Hematopoietic multipotent progenitor cell treated with erythropoietin and hydrocortisone succinate and interleukin-3 and kit ligand, for 6 days (in vitro differentiated cells): ENCODE data around the gene GALNT16.
"Not testable (repeated sequence)": the region's sequence is repeated elsewhere in the genome, so short reads cannot be mapped to it uniquely, and the experiment has no call there.

Source experiments
- DNase-seq: peaks from one replicate; pipeline ENCODE4 v3.0.0-alpha.2; 2015

GALNT16 gene

GRCh38 chr14:69259527-69260189 is at the start of gene GALNT16:
GALNT16 (plus strand) TSS chr14:69260158; CDS start chr14:69260291, 133 bp downstream.
- peak; percentile 18 for DNase-seq

DNA sequence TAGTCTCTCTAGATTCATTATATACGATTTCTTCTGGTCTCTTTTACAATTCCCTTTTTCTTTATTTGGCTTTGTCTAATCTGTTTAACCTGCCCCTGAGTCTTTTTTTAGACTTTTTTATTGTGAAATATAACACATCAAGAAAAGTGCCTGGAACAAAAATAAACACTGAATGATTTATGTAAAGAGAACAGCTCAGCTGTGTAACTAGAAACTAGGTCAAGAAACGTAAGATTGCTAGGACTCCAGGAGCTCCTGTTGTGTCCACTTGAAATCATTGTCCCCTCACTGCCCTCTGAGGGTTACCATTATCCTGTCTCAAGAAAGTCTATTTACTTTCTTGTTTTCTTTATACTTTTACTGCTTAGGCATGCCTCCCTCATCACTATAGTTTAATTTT is 45.6 kb upstream of the GALNT16 start:
- DNase-seq: no peak

DNA sequence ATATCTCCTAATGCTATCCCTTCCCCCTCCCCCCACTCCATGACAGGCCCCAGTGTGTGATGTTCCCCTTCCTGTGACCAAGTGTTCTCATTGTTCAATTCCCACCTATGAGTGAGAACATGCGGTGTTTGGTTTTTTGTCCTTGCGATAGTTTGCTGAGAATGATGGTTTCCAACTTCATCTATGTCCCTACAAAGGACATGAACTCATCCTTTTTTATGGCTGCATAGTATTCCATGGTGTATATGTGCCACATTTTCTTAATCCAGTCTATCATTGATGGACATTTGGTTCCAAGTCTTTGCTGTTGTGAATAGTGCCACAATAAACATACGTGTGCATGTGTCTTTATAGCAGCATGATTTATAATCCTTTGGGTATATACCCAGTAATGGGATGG is 42.3 kb upstream of the GALNT16 start:
- not testable (repeated sequence) for DNase-seq

GRCh38 chr14:69224946-69225345 is 35.0 kb upstream of the GALNT16 start:
- DNase-seq: no peak

GRCh38 chr14:69226178-69226577 is 33.8 kb upstream of the GALNT16 start:
- no peak for DNase-seq

DNA sequence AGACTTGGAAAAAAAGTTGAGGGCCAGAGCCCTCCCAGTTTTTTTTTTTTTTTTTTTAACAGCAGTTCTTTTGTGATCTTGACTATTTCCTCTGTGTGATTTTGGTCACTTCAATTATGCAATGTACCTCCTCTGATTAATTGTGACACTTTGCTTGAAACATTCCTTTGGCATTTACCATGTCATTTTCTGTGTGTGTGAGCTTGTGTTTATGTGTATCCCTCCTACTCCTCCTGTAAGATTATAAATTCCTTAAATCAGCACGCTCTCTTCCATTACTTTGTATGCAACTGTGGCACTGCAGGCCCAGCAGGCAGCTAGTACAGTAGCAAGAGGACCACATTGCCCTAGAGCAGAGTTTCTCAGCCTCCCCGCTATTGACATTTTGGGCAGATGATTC is 33.2 kb upstream of the GALNT16 start:
- no peak for DNase-seq

- no peak for DNase-seq
Measured at GRCh38 chr14:69231486-69231885, 28.5 kb upstream of the GALNT16 start.

DNA sequence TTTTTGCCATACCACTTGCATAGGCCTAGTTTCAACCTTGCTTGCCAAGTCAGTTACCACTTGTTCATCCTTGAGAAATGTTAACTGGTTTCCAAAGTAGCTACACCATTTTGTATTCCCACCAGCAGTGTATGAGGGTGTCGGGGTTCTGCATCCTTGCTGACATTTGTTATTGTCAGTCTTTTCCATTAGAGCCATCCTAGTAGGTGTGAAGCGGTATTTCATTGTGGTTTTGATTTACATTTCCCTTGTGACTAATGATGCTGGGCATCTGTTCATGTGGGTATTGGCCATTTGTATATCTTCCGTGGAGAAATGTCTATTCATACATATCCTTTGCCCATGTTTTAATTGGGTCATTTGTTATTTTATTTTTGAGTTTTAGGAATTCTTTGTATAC is 27.6 kb upstream of the GALNT16 start:
- no peak for DNase-seq

- DNase-seq: no peak
Measured at GRCh38 chr14:69234106-69234505, 25.9 kb upstream of the GALNT16 start.

DNA sequence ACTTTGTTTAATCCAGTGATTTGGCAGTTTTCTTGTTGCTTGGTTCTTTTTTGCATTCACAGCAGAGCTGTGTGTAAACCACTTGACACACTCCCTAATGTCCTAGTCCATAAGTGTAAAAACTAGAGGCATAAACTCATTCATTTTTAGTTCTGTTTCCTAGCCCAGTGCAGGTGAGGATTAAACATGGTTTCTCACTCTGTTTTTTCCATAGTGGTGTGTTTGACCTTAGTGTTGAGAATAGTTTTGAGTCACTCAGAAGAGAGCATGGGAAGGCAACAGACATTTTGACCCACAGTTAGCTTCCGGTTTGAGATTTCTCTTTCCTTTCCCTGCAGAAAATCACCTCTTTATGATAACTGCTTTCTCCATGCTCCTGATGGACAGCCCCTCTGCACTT is 24.2 kb upstream of the GALNT16 start:
- no peak for DNase-seq

DNA sequence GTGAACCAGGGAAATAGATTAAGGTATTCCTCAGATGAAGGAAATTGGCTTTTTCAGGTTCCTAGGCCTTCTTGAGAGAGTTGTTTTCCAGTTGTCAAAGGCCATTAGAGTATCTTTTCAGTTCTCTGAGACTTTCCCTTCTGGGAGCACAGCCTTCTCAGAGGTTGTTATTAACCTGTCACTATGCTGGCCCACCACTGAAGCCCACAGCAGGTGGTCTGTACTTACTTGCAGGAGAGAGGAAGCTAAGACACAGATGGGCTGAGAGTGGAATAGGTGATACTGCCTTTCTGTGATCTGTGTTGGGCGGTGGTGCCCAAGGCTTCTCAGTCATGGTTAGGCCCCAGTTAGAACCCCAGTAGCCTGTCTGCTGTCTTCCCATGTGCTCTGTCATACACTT is 22.8 kb upstream of the GALNT16 start:
- DNase-seq: no peak

DNA sequence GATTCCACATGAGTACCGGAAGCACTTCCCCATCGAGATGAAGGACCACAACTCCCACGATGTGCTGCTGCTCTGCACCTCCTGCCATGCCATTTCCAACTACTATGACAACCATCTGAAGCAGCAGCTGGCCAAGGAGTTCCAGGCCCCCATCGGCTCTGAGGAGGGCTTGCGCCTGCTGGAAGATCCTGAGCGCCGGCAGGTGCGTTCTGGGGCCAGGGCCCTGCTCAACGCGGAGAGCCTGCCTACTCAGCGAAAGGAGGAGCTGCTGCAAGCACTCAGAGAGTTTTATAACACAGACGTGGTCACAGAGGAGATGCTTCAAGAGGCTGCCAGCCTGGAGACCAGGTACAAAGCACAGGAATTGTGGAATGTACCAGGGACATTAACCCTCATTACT is 22.4 kb upstream of the GALNT16 start:
- DNase-seq: no peak

GRCh38 chr14:69238883-69239282 is 21.1 kb upstream of the GALNT16 start:
- DNase-seq: no peak

DNA sequence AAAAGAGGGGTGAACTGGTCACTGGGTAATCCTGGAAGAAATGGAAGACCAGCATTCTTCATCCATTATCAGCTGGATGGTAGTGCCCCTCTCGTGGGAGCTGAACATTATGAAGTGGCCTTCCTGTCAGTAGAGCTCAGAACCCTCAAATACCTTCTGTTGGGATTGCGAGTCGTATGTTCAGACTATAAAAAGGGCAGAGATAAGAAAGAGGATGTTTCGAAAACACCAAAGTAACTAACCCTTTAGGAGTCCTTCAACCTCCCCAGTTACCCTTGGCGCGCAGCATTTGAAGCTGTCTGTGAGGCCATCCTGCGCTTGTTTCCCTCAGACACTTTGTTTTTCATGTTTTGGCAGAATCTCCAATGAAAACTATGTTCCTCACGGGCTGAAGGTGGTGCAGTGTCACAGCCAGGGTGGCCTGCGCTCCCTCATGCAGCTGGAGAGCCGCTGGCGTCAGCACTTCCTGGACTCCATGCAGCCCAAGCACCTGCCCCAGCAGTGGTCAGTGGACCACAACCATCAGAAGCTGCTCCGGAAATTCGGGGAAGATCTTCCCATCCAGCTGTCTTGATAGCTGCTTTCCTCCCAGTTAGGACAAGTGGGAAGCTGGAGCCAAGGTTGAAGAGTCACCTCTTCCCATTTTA is 19.3 kb upstream of the GALNT16 start:
- peak; percentile 24 for DNase-seq

DNA sequence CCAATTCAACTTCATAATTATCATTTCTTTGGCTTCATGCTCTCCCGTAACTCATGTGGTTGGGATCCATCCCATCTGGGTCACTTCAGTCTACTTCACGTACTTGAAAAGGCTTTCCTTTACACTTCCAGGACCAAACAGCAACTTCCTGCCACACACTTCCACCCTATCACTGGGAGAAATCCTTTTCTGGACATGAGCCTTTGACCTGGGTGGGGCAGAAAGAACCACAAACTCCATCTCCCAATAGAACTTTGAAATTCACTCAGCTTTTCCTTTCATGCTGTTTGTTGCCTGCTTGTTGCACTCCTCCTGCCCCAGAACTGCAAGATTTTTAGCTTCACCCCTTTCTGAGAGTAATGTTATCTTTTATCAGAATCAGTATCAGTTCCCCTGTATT is 18.4 kb upstream of the GALNT16 start:
- no peak for DNase-seq

DNA sequence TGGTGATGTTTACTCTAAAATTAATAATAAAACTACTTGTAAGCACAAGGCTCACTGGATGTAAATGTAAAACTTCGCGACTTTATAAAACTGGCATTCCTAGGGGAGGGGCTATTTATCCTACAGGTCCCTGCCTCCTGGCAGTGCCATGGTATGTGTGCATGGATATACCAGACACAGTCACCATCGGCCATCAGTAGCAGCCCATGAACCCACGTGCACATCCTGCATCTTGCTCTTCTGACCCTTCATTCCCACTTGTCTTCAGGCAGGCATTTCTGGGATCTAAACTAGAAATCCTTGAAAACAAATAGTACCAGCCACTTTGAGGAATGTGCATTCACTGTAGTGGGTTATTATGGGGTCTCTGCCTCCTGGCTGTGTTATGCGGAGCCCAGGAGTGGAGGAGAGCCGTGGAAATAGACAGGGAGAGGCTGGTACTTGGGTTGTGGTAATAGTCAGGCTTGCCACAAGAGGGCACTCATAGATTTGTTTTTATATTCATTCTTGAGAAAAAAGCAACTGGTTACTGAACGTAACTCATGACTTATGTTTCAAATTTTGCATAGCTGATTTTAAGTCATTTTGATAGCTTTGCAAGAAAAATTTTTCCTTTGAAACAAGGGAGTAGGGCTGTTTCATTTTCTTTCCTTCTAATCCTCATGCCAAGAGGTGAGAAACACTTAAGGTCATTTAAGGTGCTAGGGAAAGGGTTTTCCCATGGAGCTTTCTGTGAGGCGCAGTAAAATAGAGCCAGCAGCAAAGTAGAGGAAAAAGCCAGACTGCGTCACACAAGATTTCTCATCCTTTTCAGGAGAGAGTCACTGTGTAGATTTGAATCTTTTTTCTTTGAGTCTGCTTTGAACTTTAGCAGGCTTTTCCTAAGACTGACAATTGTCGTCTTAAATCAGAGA is 17.4 kb upstream of the GALNT16 start:
- peak; percentile 78 for DNase-seq

DNA sequence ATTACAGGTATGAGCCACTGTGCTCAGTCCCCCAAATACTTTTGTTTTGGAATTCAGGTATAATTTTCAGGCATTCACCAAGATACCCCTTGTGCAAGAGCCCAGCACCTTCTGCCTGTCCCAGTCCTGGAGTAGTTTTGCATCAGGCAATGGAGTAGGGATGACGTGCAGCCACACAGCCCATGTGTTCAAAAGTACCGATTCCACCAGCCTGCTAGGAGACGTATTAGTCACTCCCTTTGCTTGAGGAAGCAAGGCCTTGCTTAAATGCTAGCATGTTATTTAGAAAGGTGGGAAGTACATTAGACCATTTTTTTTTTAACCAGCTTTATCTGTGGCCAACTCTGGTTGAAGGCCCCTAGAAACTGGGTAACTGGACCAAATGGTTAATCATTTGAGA is 15.0 kb upstream of the GALNT16 start:
- DNase-seq: no peak

- no peak for DNase-seq
Measured at GRCh38 chr14:69246331-69246730, 13.6 kb upstream of the GALNT16 start.

GRCh38 chr14:69247676-69248440 is 12.1 kb upstream of the GALNT16 start:
- DNase-seq: no peak

GRCh38 chr14:69249603-69250002 is 10.4 kb upstream of the GALNT16 start:
- no peak for DNase-seq

DNA sequence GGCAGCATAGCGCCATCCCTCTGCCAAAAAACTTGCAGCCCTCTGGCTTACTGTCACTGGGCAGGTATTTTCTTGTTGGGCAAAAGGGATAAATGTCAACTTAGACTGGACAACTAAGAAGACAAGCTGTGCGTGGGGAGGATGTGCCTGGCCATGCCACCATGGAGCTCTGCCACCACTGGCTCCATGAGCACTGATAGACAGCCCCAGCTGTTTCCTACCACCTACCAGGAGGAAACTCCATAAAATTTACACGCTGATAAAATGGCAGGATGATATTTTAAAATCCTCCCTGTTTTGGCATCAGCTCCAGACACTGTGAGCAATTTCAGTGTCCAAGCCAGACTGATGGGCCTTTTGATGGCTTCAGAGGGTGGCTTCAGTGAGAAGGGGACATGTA is 7.1 kb upstream of the GALNT16 start:
- no peak for DNase-seq

GRCh38 chr14:69259168-69259526 is 811 bp upstream of the GALNT16 start:
- DNase-seq: no peak

GRCh38 chr14:69260190-69260860 is 367 bp downstream of the GALNT16 start:
- DNase-seq: no peak
